ENCODE results near the gene KCNN4.

DNA sequence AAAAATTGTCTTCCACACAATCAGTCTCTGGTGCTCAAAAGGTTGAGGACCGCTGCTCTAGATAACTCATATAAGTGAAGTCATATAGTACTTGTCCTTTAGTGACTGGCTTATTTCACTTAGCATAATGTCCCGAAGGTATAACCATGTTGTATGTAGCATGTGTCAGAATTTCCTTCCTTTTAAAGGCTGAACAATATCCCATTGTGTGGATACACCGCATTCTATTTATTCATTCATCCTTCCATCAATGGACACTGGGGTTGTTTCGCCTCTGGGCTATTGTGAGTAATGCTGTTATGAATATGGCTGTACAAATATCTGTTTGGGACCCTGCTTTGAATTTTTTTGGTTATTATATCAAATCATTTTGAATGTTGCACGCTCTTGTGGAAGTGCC lies 26.1 kb upstream of the KCNN4 start:
- no peak for TF ChIP-seq EZH2phosphoT487 (IDR thresholded peaks at IDR 0.05; ENCODE audit: low read depth, severe bottlenecking, unreplicated experiment)
- TF ChIP-seq, protein P1, sequence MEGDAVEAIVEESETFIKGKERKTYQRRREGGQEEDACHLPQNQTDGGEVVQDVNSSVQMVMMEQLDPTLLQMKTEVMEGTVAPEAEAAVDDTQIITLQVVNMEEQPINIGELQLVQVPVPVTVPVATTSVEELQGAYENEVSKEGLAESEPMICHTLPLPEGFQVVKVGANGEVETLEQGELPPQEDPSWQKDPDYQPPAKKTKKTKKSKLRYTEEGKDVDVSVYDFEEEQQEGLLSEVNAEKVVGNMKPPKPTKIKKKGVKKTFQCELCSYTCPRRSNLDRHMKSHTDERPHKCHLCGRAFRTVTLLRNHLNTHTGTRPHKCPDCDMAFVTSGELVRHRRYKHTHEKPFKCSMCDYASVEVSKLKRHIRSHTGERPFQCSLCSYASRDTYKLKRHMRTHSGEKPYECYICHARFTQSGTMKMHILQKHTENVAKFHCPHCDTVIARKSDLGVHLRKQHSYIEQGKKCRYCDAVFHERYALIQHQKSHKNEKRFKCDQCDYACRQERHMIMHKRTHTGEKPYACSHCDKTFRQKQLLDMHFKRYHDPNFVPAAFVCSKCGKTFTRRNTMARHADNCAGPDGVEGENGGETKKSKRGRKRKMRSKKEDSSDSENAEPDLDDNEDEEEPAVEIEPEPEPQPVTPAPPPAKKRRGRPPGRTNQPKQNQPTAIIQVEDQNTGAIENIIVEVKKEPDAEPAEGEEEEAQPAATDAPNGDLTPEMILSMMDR (IDR thresholded peaks at IDR 0.05; ENCODE audit: poor library complexity) = no peak
